Muscle layer of duodenum (tissue), 2 donors: ENCODE data around the gene PAPOLA.

Experiments used
- H3K27ac ChIP-seq: one replicate; pipeline ENCODE4 v1.7.0; 2013; ENCODE audit warnings: mild to moderate bottlenecking, low read length
- H3K27me3 ChIP-seq: one replicate; pipeline ENCODE4 v1.7.0; 2013; ENCODE audit warnings: low read depth, mild to moderate bottlenecking, control low read depth, low read length
- H3K36me3 ChIP-seq, 2 donors: one replicate each; pipeline ENCODE4 v1.7.0; 2013; ENCODE audit warnings: low read length in 2 of 2, control low read depth in 1 of 2, mild to moderate bottlenecking in 1 of 2; ENCODE audit not compliant: insufficient read depth in 2 of 2, control insufficient read depth in 1 of 2
- H3K4me1 ChIP-seq, 2 donors: one replicate each; pipeline ENCODE4 v1.7.0; 2013; ENCODE audit warnings: low read length in 2 of 2, mild to moderate bottlenecking in 2 of 2, control low read depth in 1 of 2, moderate library complexity in 1 of 2; ENCODE audit not compliant: insufficient read depth in 2 of 2, control insufficient read depth in 1 of 2
- H3K4me3 ChIP-seq, 2 donors: one replicate each; pipeline ENCODE4 v1.7.0; 2013; ENCODE audit warnings: low read length in 2 of 2, low read depth in 1 of 2, mild to moderate bottlenecking in 1 of 2
- H3K9me3 ChIP-seq, 2 donors: one replicate each; pipeline ENCODE4 v1.7.0; 2013; ENCODE audit warnings: low read length in 2 of 2, control low read depth in 1 of 2, mild to moderate bottlenecking in 1 of 2; ENCODE audit not compliant: control insufficient read depth in 1 of 2
- donor health status: healthy.

PAPOLA gene

GRCh38 chr14:96516351-96516750 lies 14.2 kb downstream of the PAPOLA start:
- Histone ChIP-seq H3K36me3 (no peaks in the 10 kb centered on the region), H3K9me3 (no peaks in the 10 kb centered on the region), H3K27me3 (no peaks in the 10 kb centered on the region), H3K4me1 (peaks cover 0 to 40% of the 10 kb centered on the region in 2 donors), H3K4me3 (no peak overlapping the region), H3K27ac (no peak overlapping the region)

GRCh38 chr14:96519970-96520369 lies 17.8 kb downstream of the PAPOLA start:
- Histone ChIP-seq H3K9me3 (no peaks in the 10 kb centered on the region), H3K27me3 (no peaks in the 10 kb centered on the region), H3K27ac (no peak overlapping the region), H3K4me3 (no peak overlapping the region), H3K36me3 (peaks cover 7 to 16% of the 10 kb centered on the region in 2 donors), H3K4me1 (peaks cover 0 to 16% of the 10 kb centered on the region in 2 donors)

- H3K36me3 ChIP-seq = peaks cover 37 to 41% of the 10 kb centered on the region in 2 donors
- H3K4me1 ChIP-seq = no peaks in the 10 kb centered on the region
- H3K27me3 ChIP-seq = no peaks in the 10 kb centered on the region
- H3K9me3 ChIP-seq = no peaks in the 10 kb centered on the region
- H3K27ac ChIP-seq = no peak overlapping the region
- H3K4me3 ChIP-seq = no peak overlapping the region
These were observed 23.3 kb downstream of the PAPOLA start for GRCh38 chr14:96525452-96525851.

GRCh38 chr14:96532632-96533031 lies 30.4 kb downstream of the PAPOLA start:
- Histone ChIP-seq H3K27ac (no peak overlapping the region), H3K4me1 (no peaks in the 10 kb centered on the region), H3K36me3 (peaks cover 24 to 41% of the 10 kb centered on the region in 2 donors), H3K4me3 (no peak overlapping the region), H3K9me3 (no peaks in the 10 kb centered on the region), H3K27me3 (no peaks in the 10 kb centered on the region)

GRCh38 chr14:96536807-96537206 lies 34.6 kb downstream of the PAPOLA start:
- H3K27me3 ChIP-seq = no peaks in the 10 kb centered on the region
- no peaks in the 10 kb centered on the region for H3K4me1 ChIP-seq
- H3K36me3 ChIP-seq = peaks cover 19% of the 10 kb centered on the region in 2 donors
- H3K9me3 ChIP-seq = no peaks in the 10 kb centered on the region
- H3K27ac ChIP-seq = no peak overlapping the region
- no peak overlapping the region for H3K4me3 ChIP-seq

- Histone ChIP-seq H3K9me3 (no peaks in the 10 kb centered on the region), H3K4me3 (no peak overlapping the region), H3K36me3 (peaks cover 20 to 26% of the 10 kb centered on the region in 2 donors), H3K27ac (no peak overlapping the region), H3K4me1 (no peaks in the 10 kb centered on the region), H3K27me3 (no peaks in the 10 kb centered on the region)
These were observed 36.2 kb downstream of the PAPOLA start for GRCh38 chr14:96538097-96538989.

GRCh38 chr14:96538990-96539317 lies 36.8 kb downstream of the PAPOLA start:
- Histone ChIP-seq H3K36me3 (peaks cover 19 to 23% of the 10 kb centered on the region in 2 donors), H3K4me1 (no peaks in the 10 kb centered on the region), H3K27ac (no peak overlapping the region), H3K9me3 (no peaks in the 10 kb centered on the region), H3K27me3 (no peaks in the 10 kb centered on the region), H3K4me3 (no peak overlapping the region)

GRCh38 chr14:96554315-96554910 lies 52.2 kb downstream of the PAPOLA start:
- Histone ChIP-seq H3K27me3 (no peaks in the 10 kb centered on the region), H3K27ac (no peak overlapping the region), H3K9me3 (no peaks in the 10 kb centered on the region), H3K4me3 (no peak overlapping the region), H3K36me3 (peaks cover 47 to 48% of the 10 kb centered on the region in 2 donors), H3K4me1 (no peaks in the 10 kb centered on the region)

GRCh38 chr14:96559571-96559970 lies 57.4 kb downstream of the PAPOLA start:
- peaks cover 32 to 44% of the 10 kb centered on the region in 2 donors for H3K36me3 ChIP-seq

GRCh38 chr14:96564389-96564788 lies 62.2 kb downstream of the PAPOLA start:
- H3K36me3 ChIP-seq = peaks cover 27 to 31% of the 10 kb centered on the region in 2 donors

More at GRCh38 chr14:96559571-96559970, 57.4 kb downstream of the PAPOLA start:
- Histone ChIP-seq H3K27ac (no peak overlapping the region), H3K27me3 (no peaks in the 10 kb centered on the region), H3K4me1 (no peaks in the 10 kb centered on the region), H3K9me3 (no peaks in the 10 kb centered on the region), H3K4me3 (no peak overlapping the region)

GRCh38 chr14:96565811-96566210 lies 63.6 kb downstream of the PAPOLA start:
- no peak overlapping the region for H3K27ac ChIP-seq
- H3K9me3 ChIP-seq = no peaks in the 10 kb centered on the region
- H3K36me3 ChIP-seq = peaks cover 22 to 28% of the 10 kb centered on the region in 2 donors
- H3K4me3 ChIP-seq = no peak overlapping the region
- no peaks in the 10 kb centered on the region for H3K27me3 ChIP-seq
- H3K4me1 ChIP-seq = no peaks in the 10 kb centered on the region

More at GRCh38 chr14:96564389-96564788, 62.2 kb downstream of the PAPOLA start:
- Histone ChIP-seq H3K27me3 (no peaks in the 10 kb centered on the region), H3K4me1 (no peaks in the 10 kb centered on the region), H3K27ac (no peak overlapping the region), H3K9me3 (no peaks in the 10 kb centered on the region), H3K4me3 (no peak overlapping the region)
